ENCODE measurements around the gene VTI1A. TPM values are rescaled to one million over a fixed set of nuclear protein-coding genes. Genes with fewer than 3 reads are reported as not detected.

Gene VTI1A
- total and polyA plus RNA-seq, 2 experiments from 2014 or later = 20.4 to 39.8 TPM

GRCh38 chr10:112756235-112756527, 309.2 kb downstream of the VTI1A start:
- Histone ChIP-seq H2AFZ (no peak overlapping the region), H3K27ac (peak overlapping the region; percentile 42), H3K79me2 (no peaks in the 10 kb centered on the region), H3K27me3 (no peaks in the 10 kb centered on the region), H3K4me2 (peak overlapping the region; percentile 29), H3K4me3 (no peak overlapping the region), H3K9me3 (ENCODE audit: low read depth) (no peaks in the 10 kb centered on the region), H4K20me1 (ENCODE audit: insufficient read depth, poor library complexity, severe bottlenecking) (no peaks in the 10 kb centered on the region), H3K36me3 (replicated peaks; ENCODE audit: insufficient read depth, low read depth) (no peaks in the 10 kb centered on the region), H3K4me1 (ENCODE audit: insufficient read depth) (peaks cover 45% of the 10 kb centered on the region), H3K9me2 (replicated peaks; ENCODE audit: insufficient read depth) (no peaks in the 10 kb centered on the region)
- no peak for TF ChIP-seq CTCF (IDR thresholded peaks at IDR 0.05; ENCODE audit: poor library complexity)
- TF ChIP-seq EZH2phosphoT487 (IDR thresholded peaks at IDR 0.05; ENCODE audit: low read depth, severe bottlenecking, unreplicated experiment) = no peak
- TF ChIP-seq EZH2 (IDR thresholded peaks at IDR 0.05; ENCODE audit: borderline replicate concordance) = no peak
- DNase-seq (ENCODE audit: low spot score) = no peak
- 61% methylated on average over 7 of the region's 7 CpGs for WGBS (ENCODE audit: low lambda C conversion rate, missing lambda C conversion rate)

- 64% methylated on average over 2 of the region's 2 CpGs for WGBS (ENCODE audit: low lambda C conversion rate, missing lambda C conversion rate)
- peak overlapping the region; percentile 3 for H3K27ac ChIP-seq
- no peaks in the 10 kb centered on the region for H3K27me3 ChIP-seq
- TF ChIP-seq CTCF (IDR thresholded peaks at IDR 0.05; ENCODE audit: poor library complexity) = no peak
- no peak for TF ChIP-seq EZH2 (IDR thresholded peaks at IDR 0.05; ENCODE audit: borderline replicate concordance)
- TF ChIP-seq EZH2phosphoT487 (IDR thresholded peaks at IDR 0.05; ENCODE audit: low read depth, severe bottlenecking, unreplicated experiment) = no peak
- no peaks in the 10 kb centered on the region for H3K79me2 ChIP-seq
- no peak overlapping the region for H3K4me3 ChIP-seq
- H4K20me1 ChIP-seq (ENCODE audit: insufficient read depth, poor library complexity, severe bottlenecking) = no peaks in the 10 kb centered on the region
- H3K9me2 ChIP-seq (replicated peaks; ENCODE audit: insufficient read depth) = no peaks in the 10 kb centered on the region
- peak; percentile 39 for DNase-seq (ENCODE audit: low spot score)
- H3K9me3 ChIP-seq (ENCODE audit: low read depth) = no peaks in the 10 kb centered on the region
- no peak overlapping the region for H2AFZ ChIP-seq
- peak overlapping the region; percentile 12 for H3K4me2 ChIP-seq
- H3K36me3 ChIP-seq (replicated peaks; ENCODE audit: insufficient read depth, low read depth) = no peaks in the 10 kb centered on the region
- peaks cover 36% of the 10 kb centered on the region for H3K4me1 ChIP-seq (ENCODE audit: insufficient read depth)
Measured at GRCh38 chr10:112758961-112759360, 311.9 kb downstream of the VTI1A start.

- Histone ChIP-seq H3K4me3 (no peak overlapping the region), H3K79me2 (no peaks in the 10 kb centered on the region), H3K27ac (peak overlapping the region; percentile 3), H3K4me2 (peak overlapping the region; percentile 12), H3K27me3 (no peaks in the 10 kb centered on the region), H4K20me1 (ENCODE audit: insufficient read depth, poor library complexity, severe bottlenecking) (no peaks in the 10 kb centered on the region), H3K9me2 (replicated peaks; ENCODE audit: insufficient read depth) (no peaks in the 10 kb centered on the region), H3K4me1 (ENCODE audit: insufficient read depth) (peaks cover 36% of the 10 kb centered on the region), H3K36me3 (replicated peaks; ENCODE audit: insufficient read depth, low read depth) (no peaks in the 10 kb centered on the region), H3K9me3 (ENCODE audit: low read depth) (no peaks in the 10 kb centered on the region), H2AFZ (no peak overlapping the region)
- DNase-seq (ENCODE audit: low spot score) = no peak
- TF ChIP-seq CTCF (IDR thresholded peaks at IDR 0.05; ENCODE audit: poor library complexity) (no peak), EZH2 (IDR thresholded peaks at IDR 0.05; ENCODE audit: borderline replicate concordance) (no peak), EZH2phosphoT487 (IDR thresholded peaks at IDR 0.05; ENCODE audit: low read depth, severe bottlenecking, unreplicated experiment) (no peak)
- 51% methylated on average over 7 of the region's 7 CpGs for WGBS (ENCODE audit: low lambda C conversion rate, missing lambda C conversion rate)
Measured at GRCh38 chr10:112759496-112759895, 312.5 kb downstream of the VTI1A start.

GRCh38 chr10:112761256-112761655, 314.2 kb downstream of the VTI1A start:
- peaks cover 33% of the 10 kb centered on the region for H3K4me1 ChIP-seq (ENCODE audit: insufficient read depth)
- no peak overlapping the region for H3K4me3 ChIP-seq
- H3K9me2 ChIP-seq (replicated peaks; ENCODE audit: insufficient read depth) = no peaks in the 10 kb centered on the region
- H3K36me3 ChIP-seq (replicated peaks; ENCODE audit: insufficient read depth, low read depth) = no peaks in the 10 kb centered on the region
- peak overlapping the region; percentile 61 for H3K27ac ChIP-seq
- no peak overlapping the region for H2AFZ ChIP-seq
- H4K20me1 ChIP-seq (ENCODE audit: insufficient read depth, poor library complexity, severe bottlenecking) = no peaks in the 10 kb centered on the region
- no peaks in the 10 kb centered on the region for H3K79me2 ChIP-seq
- WGBS (ENCODE audit: low lambda C conversion rate, missing lambda C conversion rate) = 25% methylated on average over 3 of the region's 3 CpGs
- no peak for TF ChIP-seq EZH2phosphoT487 (IDR thresholded peaks at IDR 0.05; ENCODE audit: low read depth, severe bottlenecking, unreplicated experiment)
- TF ChIP-seq CTCF (IDR thresholded peaks at IDR 0.05; ENCODE audit: poor library complexity) = no peak
- no peak for TF ChIP-seq EZH2 (IDR thresholded peaks at IDR 0.05; ENCODE audit: borderline replicate concordance)
- DNase-seq (ENCODE audit: low spot score) = no peak
- no peaks in the 10 kb centered on the region for H3K9me3 ChIP-seq (ENCODE audit: low read depth)
- peak overlapping the region; percentile 57 for H3K4me2 ChIP-seq
- H3K27me3 ChIP-seq = no peaks in the 10 kb centered on the region
